NOMO-1 treated with DMSO at 0.1 percent for 48 hours (cell line): ENCODE results near the gene SLC25A25.
A peak's percentile ranks its signal among the peaks of the same experiment; 100 is the strongest.
"Not testable (repeated sequence)": the region's sequence is repeated elsewhere in the genome, so short reads cannot be mapped to it uniquely, and the experiment has no call there.

Experiments
- DNase-seq: peaks from one replicate; lab custom pipeline; 2025; ENCODE audit not compliant: unreplicated experiment; lab: John Stamatoyannopoulos, UW

The SLC25A25 gene

GRCh38 chr9:128123451-128124080, 55.5 kb downstream of the SLC25A25 start:
- no peak for DNase-seq

GRCh38 chr9:128124451-128124850, 56.4 kb downstream of the SLC25A25 start:
- no peak for DNase-seq

- DNase-seq = peak; percentile 53
Measured at GRCh38 chr9:128124873-128125579, 57.0 kb downstream of the SLC25A25 start.

GRCh38 chr9:128125580-128126354, 57.7 kb downstream of the SLC25A25 start:
- DNase-seq = no peak

GRCh38 chr9:128127568-128127989, 59.5 kb downstream of the SLC25A25 start, which contains the start of gene PTGES2:
TSS of gene PTGES2 (minus strand) at chr9:128127729. CDS start at chr9:128127717, 12 bp downstream.
- DNase-seq = peak; percentile 73

GRCh38 chr9:128127990-128128835, 60.2 kb downstream of the SLC25A25 start:
- peak; percentile 85 for DNase-seq

- DNase-seq = no peak
Measured at GRCh38 chr9:128128836-128129590, 61.0 kb downstream of the SLC25A25 start.

- DNase-seq = not testable (repeated sequence)
Measured at GRCh38 chr9:128129976-128130590, 62.1 kb downstream of the SLC25A25 start.

GRCh38 chr9:128130651-128131050, 62.6 kb downstream of the SLC25A25 start:
- DNase-seq = not testable (repeated sequence)

GRCh38 chr9:128131346-128131745, 63.3 kb downstream of the SLC25A25 start:
- DNase-seq = not testable (repeated sequence)

GRCh38 chr9:128132139-128132538, 64.1 kb downstream of the SLC25A25 start:
- DNase-seq = not testable (repeated sequence)

GRCh38 chr9:128135561-128135960, 67.5 kb downstream of the SLC25A25 start:
- not testable (repeated sequence) for DNase-seq

GRCh38 chr9:128136816-128137793, 69.1 kb downstream of the SLC25A25 start:
- DNase-seq = peak; percentile 47

GRCh38 chr9:128138001-128138400, 70.0 kb downstream of the SLC25A25 start:
- DNase-seq = no peak

- DNase-seq = no peak
Measured at GRCh38 chr9:128139621-128140020, 71.6 kb downstream of the SLC25A25 start.

- DNase-seq = no peak
Measured at GRCh38 chr9:128141604-128142003, 73.6 kb downstream of the SLC25A25 start.

GRCh38 chr9:128142061-128142460, 74.0 kb downstream of the SLC25A25 start:
- DNase-seq = no peak

- DNase-seq = no peak
Measured at GRCh38 chr9:128142596-128142995, 74.6 kb downstream of the SLC25A25 start.
